Liver (tissue), 9 donors: ENCODE results near the gene GABRB1. TPM values are rescaled to one million over a fixed set of nuclear protein-coding genes. Genes with fewer than 3 reads are reported as not detected.

ENCODE experiments used
- DNase-seq: peaks from one replicate; pipeline ENCODE4 v3.0.0-alpha.2; 2017; ENCODE audit warnings: low spot score
- H3K27ac ChIP-seq, 2 donors: one replicate each; pipeline ENCODE4 v1.7.0; 2013; ENCODE audit warnings: inconsistent platforms in 2 of 2, low read length in 2 of 2, control low read depth in 1 of 2, low read depth in 1 of 2, mild to moderate bottlenecking in 1 of 2
- H3K27me3 ChIP-seq, 4 donors: one replicate each; pipeline versions ENCODE4 v1.6.1 to v1.7.0; 2013; ENCODE audit warnings: low read length in 3 of 4, inconsistent platforms in 1 of 4, mild to moderate bottlenecking in 1 of 4, moderate library complexity in 1 of 4; ENCODE audit not compliant: control insufficient read depth in 4 of 4, insufficient read depth in 4 of 4
- H3K36me3 ChIP-seq, 4 donors: one replicate each; pipeline versions ENCODE4 v1.6.1 to v1.7.0; 2013; ENCODE audit warnings: low read length in 3 of 4, mild to moderate bottlenecking in 3 of 4, low read depth in 1 of 4, moderate library complexity in 1 of 4; ENCODE audit not compliant: control insufficient read depth in 4 of 4, insufficient read depth in 3 of 4
- H3K4me1 ChIP-seq, 4 donors: one replicate each; pipeline versions ENCODE4 v1.6.1 to v1.7.0; 2013; ENCODE audit warnings: low read length in 3 of 4, mild to moderate bottlenecking in 3 of 4, moderate library complexity in 1 of 4; ENCODE audit not compliant: control insufficient read depth in 4 of 4, insufficient read depth in 4 of 4
- H3K4me3 ChIP-seq, 3 donors: one replicate each; pipeline versions ENCODE4 v1.6.1 to v1.7.0; 2013; ENCODE audit warnings: low read length in 3 of 3, control low read depth in 1 of 3, low read depth in 1 of 3, mild to moderate bottlenecking in 1 of 3
- H3K9ac ChIP-seq, 2 donors: one replicate each; pipeline ENCODE4 v1.7.0; 2013; ENCODE audit warnings: low read length in 2 of 2, mild to moderate bottlenecking in 2 of 2, moderate library complexity in 2 of 2, control low read depth in 1 of 2, low read depth in 1 of 2
- H3K9me3 ChIP-seq, 4 donors: one replicate each; pipeline versions ENCODE4 v1.6.1 to v1.7.0; 2013; ENCODE audit warnings: low read length in 3 of 4; ENCODE audit not compliant: control insufficient read depth in 4 of 4
- ATF3 ChIP-seq: IDR thresholded peaks from 2 replicates; pipeline ENCODE4 v1.6.1; 2016; ENCODE audit warnings: antibody characterized with exemption
- CTCF ChIP-seq: fragments of 150-350 bp; IDR thresholded peaks from 2 replicates; pipeline ENCODE4 v1.5.1; 2017; ENCODE audit warnings: improper control_type of control experiment, low read depth, low read length; ENCODE audit not compliant: missing input control
- EGR1 ChIP-seq, 2 donors: IDR thresholded peaks; 2 replicates each; pipeline ENCODE4 v1.6.1; 2016 to 2018; ENCODE audit warnings: antibody characterized with exemption in 2 of 2, low read depth in 2 of 2
- FOXA1 ChIP-seq: IDR thresholded peaks from 2 replicates; pipeline ENCODE4 v1.6.1; 2016; ENCODE audit warnings: antibody characterized with exemption
- FOXA2 ChIP-seq: IDR thresholded peaks from 2 replicates; pipeline ENCODE4 v1.6.1; 2016; ENCODE audit warnings: antibody characterized with exemption
- GABPA ChIP-seq, 2 donors: IDR thresholded peaks in 1 of 2; conservative IDR thresholded peaks in 1 of 2; 2 replicates each; pipeline ENCODE4 v1.6.1; 2016; ENCODE audit warnings: antibody characterized with exemption in 2 of 2, mild to moderate bottlenecking in 1 of 2, moderate library complexity in 1 of 2
- HNF4A ChIP-seq, 2 donors: conservative IDR thresholded peaks; 2 replicates each; pipeline ENCODE4 v1.6.1; 2016; ENCODE audit warnings: antibody characterized with exemption in 2 of 2, mild to moderate bottlenecking in 2 of 2
- HNF4G ChIP-seq: IDR thresholded peaks from 2 replicates; pipeline ENCODE4 v1.6.1; 2016; ENCODE audit warnings: antibody characterized with exemption
- JUND ChIP-seq, 2 donors: IDR thresholded peaks; 2 replicates each; pipeline ENCODE4 v1.6.1; 2016; ENCODE audit warnings: antibody characterized with exemption in 2 of 2
- MAX ChIP-seq: IDR thresholded peaks from 2 replicates; pipeline ENCODE4 v1.6.1; 2016; ENCODE audit warnings: antibody characterized with exemption
- NR2F2 ChIP-seq: IDR thresholded peaks from 2 replicates; pipeline ENCODE4 v1.6.1; 2016; ENCODE audit warnings: antibody characterized with exemption
- RAD21 ChIP-seq, 2 donors: IDR thresholded peaks; 2 replicates each; pipeline ENCODE4 v1.6.1; 2016; ENCODE audit warnings: antibody characterized with exemption in 2 of 2, mild to moderate bottlenecking in 2 of 2
- REST ChIP-seq: IDR thresholded peaks from 2 replicates; pipeline ENCODE4 v1.6.1; 2016; ENCODE audit warnings: antibody characterized with exemption, mild to moderate bottlenecking
- RXRA ChIP-seq, 2 donors: IDR thresholded peaks; 2 replicates each; pipeline ENCODE4 v1.6.1; 2017 to 2018; ENCODE audit warnings: antibody characterized with exemption in 2 of 2, mild to moderate bottlenecking in 1 of 2
- SP1 ChIP-seq: IDR thresholded peaks from 2 replicates; pipeline ENCODE4 v1.6.1; 2018; ENCODE audit warnings: antibody characterized with exemption, mild to moderate bottlenecking
- TAF1 ChIP-seq: conservative IDR thresholded peaks from 2 replicates; pipeline ENCODE4 v1.6.1; 2016; ENCODE audit warnings: antibody characterized with exemption, mild to moderate bottlenecking
- YY1 ChIP-seq: IDR thresholded peaks from 2 replicates; pipeline ENCODE4 v1.6.1; 2016; ENCODE audit warnings: antibody characterized with exemption, mild to moderate bottlenecking
- ZBTB33 ChIP-seq: IDR thresholded peaks from 2 replicates; pipeline ENCODE4 v1.6.1; 2016; ENCODE audit warnings: antibody characterized with exemption
- WGBS: extraction: QIAGEN DNeasy Blood & Tissue Kit; methylation state at CpG from one replicate; pipeline ENCODE4 v1.1.7; 2013; 5-methylcytosine and 5-hydroxymethylcytosine counted together
- polyA plus RNA-seq, 2 donors: library from polyadenylated mRNA; stranded (reverse) in 1 of 2; unstranded in 1 of 2; fragments of 200-250 nt in 1 of 2; fragments of >200 nt in 1 of 2; fragmentation: Nextera tagmentation in 1 of 2; extraction: Ambion mirVana in 1 of 2; gene quantifications; one replicate each; pipeline versions ENCODE4 v1.2.1 to v1.2.3, GENCODE V29; 2013 to 2015
- total RNA-seq, 2 donors: library from RNA; depleted of rRNA; stranded (reverse); fragments of >200 nt; gene quantifications; one replicate each; pipeline ENCODE4 v1.2.3, GENCODE V29; 2014
- donor health status: healthy.
- donor health status: healthy.
- donor health status: healthy.
- donor health status: healthy.
- donor health status: healthy.

The GABRB1 gene
- total and polyA plus RNA-seq, 4 donors: 0.17 to 1.3 TPM; not detected in 2

GRCh38 chr4:47468706-47469365 is 437.5 kb downstream of the GABRB1 start:
- Histone ChIP-seq H3K4me3 (no peak overlapping the region), H3K27ac (no peak overlapping the region), H3K9me3 (no peaks in the 10 kb centered on the region), H3K36me3 (no peaks in the 10 kb centered on the region), H3K9ac (no peak overlapping the region), H3K27me3 (no peaks in the 10 kb centered on the region), H3K4me1 (peaks cover 0 to 3% (median 0%) of the 10 kb centered on the region in 4 donors)
- TF ChIP-seq REST: no peak
- no peak for TF ChIP-seq ATF3
- no peak for TF ChIP-seq FOXA1
- no peak for TF ChIP-seq JUND (IDR thresholded peaks at IDR 0.05)
- TF ChIP-seq GABPA (IDR thresholded peaks at IDR 0.05 in 1 of 2, conservative IDR thresholded peaks at IDR 0.05 in 1 of 2): no peak
- no peak for TF ChIP-seq RAD21 (IDR thresholded peaks at IDR 0.05)
- no peak for TF ChIP-seq HNF4A (conservative IDR thresholded peaks at IDR 0.05)
- TF ChIP-seq HNF4G: no peak
- no peak for TF ChIP-seq NR2F2
- no peak for TF ChIP-seq ZBTB33
- no peak for DNase-seq
- WGBS: 80% methylated on average over 6 of the region's 6 CpGs

- H3K9me3 ChIP-seq: no peaks in the 10 kb centered on the region
- H3K4me1 ChIP-seq: no peaks in the 10 kb centered on the region
- DNase-seq: no peak
- no peak overlapping the region for H3K9ac ChIP-seq
- H3K4me3 ChIP-seq: no peak overlapping the region
- no peaks in the 10 kb centered on the region for H3K27me3 ChIP-seq
- no peak overlapping the region for H3K27ac ChIP-seq
- no peaks in the 10 kb centered on the region for H3K36me3 ChIP-seq
- WGBS: 86% methylated on average over 3 of the region's 3 CpGs
- no peak for TF ChIP-seq GABPA (IDR thresholded peaks at IDR 0.05 in 1 of 2, conservative IDR thresholded peaks at IDR 0.05 in 1 of 2)
- no peak for TF ChIP-seq CTCF
- TF ChIP-seq RXRA (IDR thresholded peaks at IDR 0.05): no peak
- TF ChIP-seq SP1: no peak
- TF ChIP-seq MAX: no peak
- no peak for TF ChIP-seq ATF3
- no peak for TF ChIP-seq EGR1 (IDR thresholded peaks at IDR 0.05; ENCODE audit: low read depth in 2 of 2)
- TF ChIP-seq REST: no peak
- no peak for TF ChIP-seq HNF4A (conservative IDR thresholded peaks at IDR 0.05)
- TF ChIP-seq NR2F2: no peak
- TF ChIP-seq JUND (IDR thresholded peaks at IDR 0.05): no peak
- TF ChIP-seq HNF4G: no peak
- no peak for TF ChIP-seq TAF1
- TF ChIP-seq RAD21 (IDR thresholded peaks at IDR 0.05): no peak
- no peak for TF ChIP-seq FOXA1
- no peak for TF ChIP-seq YY1
- TF ChIP-seq FOXA2: no peak
Measured at GRCh38 chr4:47469951-47470350, 438.6 kb downstream of the GABRB1 start.
